Thyroid gland (tissue), 4 donors: ENCODE measurements around the gene NLE1. TPM values are rescaled to one million over a fixed set of nuclear protein-coding genes. Genes with fewer than 3 reads are reported as not detected.

ENCODE experiments used
- DNase-seq, 2 donors: peaks; one replicate each; pipeline ENCODE4 v3.0.0-alpha.2; 2019
- H3K27ac ChIP-seq, 3 donors: fragments of 200-600 bp; sonication (generic); 1 replicate in 2 of 3; 2 replicates in 1 of 3; pipeline ENCODE4 v1.5.1; 2016 to 2019; ENCODE audit warnings: mild to moderate bottlenecking in 1 of 3, moderate library complexity in 1 of 3
- H3K27me3 ChIP-seq: fragments of 200-600 bp; sonication (generic); one replicate; pipeline ENCODE4 v1.5.1; 2019
- H3K36me3 ChIP-seq, 2 donors: fragments of 200-600 bp; sonication (generic); one replicate each; pipeline ENCODE4 v1.5.1; 2016 to 2019
- H3K4me1 ChIP-seq, 2 donors: fragments of 200-600 bp; sonication (generic); one replicate each; pipeline ENCODE4 v1.5.1; 2017 to 2019
- H3K4me3 ChIP-seq, 3 donors: fragments of 200-600 bp; sonication (generic); replicated peaks in 1 of 3; 1 replicate in 2 of 3; 2 replicates in 1 of 3; pipeline ENCODE4 v1.5.1; 2016; ENCODE audit warnings: mild to moderate bottlenecking in 1 of 3
- H3K9me3 ChIP-seq: fragments of 200-600 bp; sonication (generic); one replicate; pipeline ENCODE4 v1.5.1; 2017
- CTCF ChIP-seq, 6 experiments: fragments of 200-600 bp in 3 of 6; fragments of 450-650 bp in 3 of 6; sonication (generic) in 3 of 6; IDR thresholded peaks; one replicate each; pipeline ENCODE4 v1.5.1; 2016 to 2019; ENCODE audit warnings: antibody characterized with exemption in 6 of 6, mild to moderate bottlenecking in 2 of 6, inconsistent platforms in 1 of 6, moderate library complexity in 1 of 6
- POLR2A ChIP-seq, 2 donors: fragments of 450-650 bp; IDR thresholded peaks; one replicate each; pipeline ENCODE4 v1.6.1; 2017; ENCODE audit warnings: antibody characterized with exemption in 2 of 2, mild to moderate bottlenecking in 2 of 2, moderate library complexity in 1 of 2
- WGBS, 2 donors: methylation state at CpG; one replicate each; pipeline ENCODE4 v1.1.5; 2017; 5-methylcytosine and 5-hydroxymethylcytosine counted together
- intact Hi-C: fragments of 100-400 bp; cut with DNase I; formaldehyde crosslinking; loops from one replicate; pipeline ENCODE4 v1.15.1; 2023
- total RNA-seq, 4 donors: library from RNA; depleted of rRNA; stranded (reverse); fragments of >200 nt; gene quantifications; one replicate each; pipeline ENCODE4 v1.2.3, GENCODE V29; 2016

The NLE1 gene
- total RNA-seq, 4 donors from 2014 or later: 9.7 to 13.6 (median 11.6) TPM

GRCh38 chr17:35163886-35164285 lies 21.8 kb upstream of the NLE1 start:
- no peaks in the 10 kb centered on the region for H3K4me1 ChIP-seq
- H3K9me3 ChIP-seq: no peaks in the 10 kb centered on the region
- intact Hi-C loops: no loop called here
- H3K36me3 ChIP-seq: no peaks in the 10 kb centered on the region
- 94 to 97% methylated on average over 7 of the region's 7 CpGs for WGBS, 2 donors
- H3K4me3 ChIP-seq: no peak overlapping the region
- DNase-seq: no peak
- no peaks in the 10 kb centered on the region for H3K27me3 ChIP-seq
- no peak overlapping the region for H3K27ac ChIP-seq
- TF ChIP-seq POLR2A (IDR thresholded peaks at IDR 0.05) (no peak), CTCF (IDR thresholded peaks at IDR 0.05) (no peak)

GRCh38 chr17:35162755-35163154 lies 20.7 kb upstream of the NLE1 start:
- Histone ChIP-seq H3K4me3 (no peak overlapping the region), H3K27ac (no peak overlapping the region), H3K9me3 (no peaks in the 10 kb centered on the region), H3K27me3 (no peaks in the 10 kb centered on the region), H3K4me1 (no peaks in the 10 kb centered on the region), H3K36me3 (no peaks in the 10 kb centered on the region)
- WGBS, 2 donors: 81 to 86% methylated on average over 4 of the region's 4 CpGs
- intact Hi-C loops: no loop called here
- no peak for DNase-seq
- TF ChIP-seq CTCF (IDR thresholded peaks at IDR 0.05): no peak
- no peak for TF ChIP-seq POLR2A (IDR thresholded peaks at IDR 0.05)

GRCh38 chr17:35161281-35161761 lies 19.2 kb upstream of the NLE1 start:
- Histone ChIP-seq H3K4me1 (no peaks in the 10 kb centered on the region), H3K27me3 (no peaks in the 10 kb centered on the region), H3K27ac (no peak overlapping the region), H3K36me3 (no peaks in the 10 kb centered on the region), H3K9me3 (no peaks in the 10 kb centered on the region), H3K4me3 (no peak overlapping the region)
- no peak for DNase-seq
- 75 to 81% methylated on average over 3 of the region's 3 CpGs for WGBS, 2 donors
- TF ChIP-seq CTCF (IDR thresholded peaks at IDR 0.05) (no peak), POLR2A (IDR thresholded peaks at IDR 0.05) (no peak)
- intact Hi-C loops: no loop called here

GRCh38 chr17:35160354-35161201 lies 18.5 kb upstream of the NLE1 start:
- intact Hi-C loops: no loop called here
- Histone ChIP-seq H3K36me3 (no peaks in the 10 kb centered on the region), H3K27ac (no peak overlapping the region), H3K27me3 (no peaks in the 10 kb centered on the region), H3K4me3 (no peak overlapping the region), H3K9me3 (no peaks in the 10 kb centered on the region), H3K4me1 (no peaks in the 10 kb centered on the region)
- 76 to 77% methylated on average over 13 of the region's 13 CpGs for WGBS, 2 donors
- no peak for DNase-seq
- TF ChIP-seq POLR2A (IDR thresholded peaks at IDR 0.05) (no peak), CTCF (IDR thresholded peaks at IDR 0.05) (no peak)

DNA sequence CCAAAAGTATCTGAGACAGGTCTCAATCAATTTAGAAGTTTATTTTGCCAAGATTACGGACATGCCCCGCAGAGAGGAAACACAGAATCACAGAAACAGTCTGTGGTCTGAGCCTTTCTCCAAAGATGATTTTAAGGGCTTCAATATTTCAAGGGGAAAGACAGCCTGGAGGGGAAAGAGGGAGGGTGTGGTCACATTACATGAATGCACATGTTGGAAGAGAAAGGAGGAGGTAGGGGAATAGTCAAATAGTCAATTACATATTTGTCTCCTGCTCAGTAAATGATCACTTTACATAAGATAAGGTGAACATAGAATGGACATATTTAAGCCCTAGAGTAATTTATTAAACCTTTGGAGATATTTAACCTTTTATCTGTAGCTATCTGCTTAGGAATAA lies 17.8 kb upstream of the NLE1 start:
- intact Hi-C loops: no loop called here
- Histone ChIP-seq H3K9me3 (no peaks in the 10 kb centered on the region), H3K4me1 (no peaks in the 10 kb centered on the region), H3K4me3 (no peak overlapping the region), H3K27ac (no peak overlapping the region), H3K36me3 (no peaks in the 10 kb centered on the region), H3K27me3 (no peaks in the 10 kb centered on the region)
- no peak for DNase-seq
- 81 to 87% methylated on average over 2 of the region's 2 CpGs for WGBS, 2 donors
- TF ChIP-seq CTCF (IDR thresholded peaks at IDR 0.05) (no peak), POLR2A (IDR thresholded peaks at IDR 0.05) (no peak)
